ENCODE results near the gene IGFL1.
"Not testable (repeated sequence)": the region's sequence is repeated elsewhere in the genome, so short reads cannot be mapped to it uniquely, and the experiment has no call there.

DNA sequence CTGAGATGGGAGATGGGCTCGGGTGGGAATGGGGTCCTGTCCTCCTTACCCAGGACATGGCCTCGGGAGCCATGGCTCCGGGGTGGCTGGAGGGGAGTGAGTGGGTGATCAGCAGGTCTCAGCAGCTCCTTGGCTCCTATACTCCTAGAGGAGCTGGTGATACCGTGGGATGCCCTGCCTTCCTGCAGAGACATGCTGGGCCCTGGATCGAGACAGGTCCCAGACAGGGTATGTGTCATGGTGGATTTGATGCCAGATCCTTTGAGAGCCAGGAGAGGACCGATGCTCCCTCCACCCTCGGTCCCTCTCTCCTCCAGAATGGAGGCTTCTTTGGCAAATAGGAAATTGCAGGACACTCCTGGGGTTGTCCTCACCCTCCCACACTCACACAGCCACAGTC lies 32.0 kb downstream of the IGFL1 start:
- TF ChIP-seq, protein P1, sequence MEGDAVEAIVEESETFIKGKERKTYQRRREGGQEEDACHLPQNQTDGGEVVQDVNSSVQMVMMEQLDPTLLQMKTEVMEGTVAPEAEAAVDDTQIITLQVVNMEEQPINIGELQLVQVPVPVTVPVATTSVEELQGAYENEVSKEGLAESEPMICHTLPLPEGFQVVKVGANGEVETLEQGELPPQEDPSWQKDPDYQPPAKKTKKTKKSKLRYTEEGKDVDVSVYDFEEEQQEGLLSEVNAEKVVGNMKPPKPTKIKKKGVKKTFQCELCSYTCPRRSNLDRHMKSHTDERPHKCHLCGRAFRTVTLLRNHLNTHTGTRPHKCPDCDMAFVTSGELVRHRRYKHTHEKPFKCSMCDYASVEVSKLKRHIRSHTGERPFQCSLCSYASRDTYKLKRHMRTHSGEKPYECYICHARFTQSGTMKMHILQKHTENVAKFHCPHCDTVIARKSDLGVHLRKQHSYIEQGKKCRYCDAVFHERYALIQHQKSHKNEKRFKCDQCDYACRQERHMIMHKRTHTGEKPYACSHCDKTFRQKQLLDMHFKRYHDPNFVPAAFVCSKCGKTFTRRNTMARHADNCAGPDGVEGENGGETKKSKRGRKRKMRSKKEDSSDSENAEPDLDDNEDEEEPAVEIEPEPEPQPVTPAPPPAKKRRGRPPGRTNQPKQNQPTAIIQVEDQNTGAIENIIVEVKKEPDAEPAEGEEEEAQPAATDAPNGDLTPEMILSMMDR (conservative IDR thresholded peaks at IDR 0.05; ENCODE audit: low read depth, low read length) = not testable (repeated sequence)
- TF ChIP-seq EZH2 (IDR thresholded peaks at IDR 0.05; ENCODE audit: borderline replicate concordance, low read depth, low read length, poor library complexity, severe bottlenecking) = not testable (repeated sequence)
